Activated naive CD8-positive, alpha-beta T cell treated with anti-CD3 and anti-CD28 coated beads, Interleukin-2, amount 10 ng/mL, durations not matched to agents 7 days and 5 days (primary cell): ENCODE data around the gene CDC42EP4. TPM values are rescaled to one million over a fixed set of nuclear protein-coding genes. Genes with fewer than 3 reads are reported as not detected.
A peak's percentile ranks its signal among the peaks of the same experiment; 100 is the strongest.

Experiments
- ATAC-seq: fragments of 150-1000 bp; cut with Tn5 transposase; one replicate; pipeline ENCODE4 v1.10.0; 2021; ENCODE audit warnings: low read depth, moderate library complexity
- POLR2A ChIA-PET: fragments of 350-600 bp; sonication (Branson Sonifier 250); formaldehyde crosslinking; loops from one replicate; lab custom pipeline; 2021; ENCODE audit warnings: antibody characterized with exemption; lab: Charles Lee
- DNase-seq: peaks from one replicate; pipeline ENCODE4 v3.0.0; 2021
- H3K27ac Mint-ChIP-seq: one replicate; pipeline ENCODE4 v1.8.0; 2022; ENCODE audit warnings: mild to moderate bottlenecking, mixed read lengths
- H3K27me3 Mint-ChIP-seq: one replicate; pipeline ENCODE4 v1.8.0; 2022; ENCODE audit warnings: mild to moderate bottlenecking, moderate library complexity, mixed read lengths
- H3K36me3 Mint-ChIP-seq: one replicate; pipeline ENCODE4 v1.8.0; 2021; ENCODE audit warnings: mild to moderate bottlenecking, mixed read lengths
- H3K4me1 Mint-ChIP-seq: one replicate; pipeline ENCODE4 v1.8.0; 2021; ENCODE audit warnings: mixed read lengths
- H3K4me3 Mint-ChIP-seq: one replicate; pipeline ENCODE4 v1.8.0; 2022; ENCODE audit warnings: mild to moderate bottlenecking, moderate library complexity, mixed read lengths
- H3K9me3 Mint-ChIP-seq: one replicate; pipeline ENCODE4 v1.8.0; 2021; ENCODE audit warnings: mixed read lengths
- total RNA-seq, 2 experiments: library from RNA; stranded (reverse); gene quantifications; one replicate each; pipeline ENCODE4 v1.2.3, GENCODE V29; 2021

CDC42EP4 gene
- total RNA-seq, 2 experiments from 2014 or later = 1.5 to 2.7 TPM

- Mint-ChIP-seq H3K36me3 (no peaks in the 10 kb centered on the region), H3K4me3 (no peak overlapping the region), H3K4me1 (no peaks in the 10 kb centered on the region), H3K9me3 (no peaks in the 10 kb centered on the region), H3K27me3 (no peaks in the 10 kb centered on the region), H3K27ac (no peak overlapping the region)
- ATAC-seq (no peak), DNase-seq (no peak)
- POLR2A ChIA-PET = no interaction called here
These were observed 37.8 kb upstream of the CDC42EP4 start for GRCh38 chr17:73349647-73350046.

GRCh38 chr17:73349138-73349537, 37.3 kb upstream of the CDC42EP4 start:
- DNase-seq (no peak), ATAC-seq (no peak)
- Mint-ChIP-seq H3K27me3 (no peaks in the 10 kb centered on the region), H3K4me1 (no peaks in the 10 kb centered on the region), H3K36me3 (no peaks in the 10 kb centered on the region), H3K27ac (no peak overlapping the region), H3K9me3 (no peaks in the 10 kb centered on the region), H3K4me3 (no peak overlapping the region)
- POLR2A ChIA-PET = no interaction called here

GRCh38 chr17:73348829-73349095, 37.0 kb upstream of the CDC42EP4 start:
- no peaks in the 10 kb centered on the region for H3K9me3 Mint-ChIP-seq
- no peak overlapping the region for H3K27ac Mint-ChIP-seq
- POLR2A ChIA-PET = no interaction called here
- H3K4me1 Mint-ChIP-seq = no peaks in the 10 kb centered on the region
- no peak for DNase-seq
- H3K27me3 Mint-ChIP-seq = no peaks in the 10 kb centered on the region
- no peak for ATAC-seq
- H3K36me3 Mint-ChIP-seq = no peaks in the 10 kb centered on the region
- H3K4me3 Mint-ChIP-seq = no peak overlapping the region

GRCh38 chr17:73348018-73348828, 36.4 kb upstream of the CDC42EP4 start:
- H3K27me3 Mint-ChIP-seq = no peaks in the 10 kb centered on the region
- no peaks in the 10 kb centered on the region for H3K4me1 Mint-ChIP-seq
- ATAC-seq (no peak), DNase-seq (no peak)
- H3K4me3 Mint-ChIP-seq = no peak overlapping the region
- POLR2A ChIA-PET = no interaction called here
- no peak overlapping the region for H3K27ac Mint-ChIP-seq
- H3K36me3 Mint-ChIP-seq = no peaks in the 10 kb centered on the region
- H3K9me3 Mint-ChIP-seq = no peaks in the 10 kb centered on the region

- Mint-ChIP-seq H3K27me3 (no peaks in the 10 kb centered on the region), H3K9me3 (no peaks in the 10 kb centered on the region), H3K4me3 (no peak overlapping the region), H3K36me3 (no peaks in the 10 kb centered on the region), H3K27ac (no peak overlapping the region), H3K4me1 (no peaks in the 10 kb centered on the region)
- DNase-seq = no peak
- POLR2A ChIA-PET = no interaction called here
- ATAC-seq = no peak
These were observed 35.5 kb upstream of the CDC42EP4 start for GRCh38 chr17:73347351-73347750.

GRCh38 chr17:73346501-73347162, 34.8 kb upstream of the CDC42EP4 start:
- Mint-ChIP-seq H3K9me3 (no peaks in the 10 kb centered on the region), H3K27me3 (no peaks in the 10 kb centered on the region), H3K36me3 (no peaks in the 10 kb centered on the region), H3K27ac (no peak overlapping the region), H3K4me3 (no peak overlapping the region), H3K4me1 (no peaks in the 10 kb centered on the region)
- ATAC-seq = no peak
- no peak for DNase-seq
- POLR2A ChIA-PET = no interaction called here

- DNase-seq = no peak
- POLR2A ChIA-PET = interaction anchor here (0.6 kb wide), 1 partner anchor 13 kb away, joined by 4 read pairs; no protein-coding TSS in a partner anchor
- H3K9me3 Mint-ChIP-seq = no peaks in the 10 kb centered on the region
- no peak overlapping the region for H3K4me3 Mint-ChIP-seq
- no peaks in the 10 kb centered on the region for H3K36me3 Mint-ChIP-seq
- no peak overlapping the region for H3K27ac Mint-ChIP-seq
- H3K4me1 Mint-ChIP-seq = no peaks in the 10 kb centered on the region
- no peaks in the 10 kb centered on the region for H3K27me3 Mint-ChIP-seq
- peak; percentile 12 for ATAC-seq
These were observed 32.1 kb upstream of the CDC42EP4 start for GRCh38 chr17:73343739-73344454.

- ATAC-seq = no peak
- Mint-ChIP-seq H3K36me3 (no peaks in the 10 kb centered on the region), H3K27me3 (no peaks in the 10 kb centered on the region), H3K4me3 (no peak overlapping the region), H3K9me3 (no peaks in the 10 kb centered on the region), H3K27ac (no peak overlapping the region), H3K4me1 (no peaks in the 10 kb centered on the region)
- DNase-seq = no peak
- POLR2A ChIA-PET = no interaction called here
These were observed 31.4 kb upstream of the CDC42EP4 start for GRCh38 chr17:73343168-73343634.

GRCh38 chr17:73342541-73343167, 30.9 kb upstream of the CDC42EP4 start:
- no peak for ATAC-seq
- Mint-ChIP-seq H3K4me1 (no peaks in the 10 kb centered on the region), H3K36me3 (no peaks in the 10 kb centered on the region)

GRCh38 chr17:73342050-73342522, 30.3 kb upstream of the CDC42EP4 start:
- no peak for ATAC-seq
- no peaks in the 10 kb centered on the region for H3K4me1 Mint-ChIP-seq

More at GRCh38 chr17:73342541-73343167, 30.9 kb upstream of the CDC42EP4 start:
- Mint-ChIP-seq H3K27me3 (no peaks in the 10 kb centered on the region), H3K4me3 (no peak overlapping the region), H3K9me3 (no peaks in the 10 kb centered on the region), H3K27ac (no peak overlapping the region)
- POLR2A ChIA-PET = no interaction called here
- DNase-seq = no peak

GRCh38 chr17:73341350-73342049, 29.7 kb upstream of the CDC42EP4 start:
- Mint-ChIP-seq H3K27ac (no peak overlapping the region), H3K27me3 (no peaks in the 10 kb centered on the region), H3K9me3 (no peaks in the 10 kb centered on the region), H3K36me3 (no peaks in the 10 kb centered on the region), H3K4me1 (no peaks in the 10 kb centered on the region), H3K4me3 (no peak overlapping the region)
- DNase-seq (no peak), ATAC-seq (no peak)
- POLR2A ChIA-PET = interaction anchor here (0.5 kb wide), 1 partner anchor 148 kb away, joined by 4 read pairs; no protein-coding TSS in a partner anchor

More at GRCh38 chr17:73342050-73342522, 30.3 kb upstream of the CDC42EP4 start:
- Mint-ChIP-seq H3K9me3 (no peaks in the 10 kb centered on the region), H3K27ac (no peak overlapping the region), H3K27me3 (no peaks in the 10 kb centered on the region), H3K4me3 (no peak overlapping the region), H3K36me3 (no peaks in the 10 kb centered on the region)
- DNase-seq = no peak
- POLR2A ChIA-PET = no interaction called here

- H3K36me3 Mint-ChIP-seq = no peaks in the 10 kb centered on the region
- H3K27me3 Mint-ChIP-seq = no peaks in the 10 kb centered on the region
- no peaks in the 10 kb centered on the region for H3K4me1 Mint-ChIP-seq
- DNase-seq = no peak
- H3K4me3 Mint-ChIP-seq = no peak overlapping the region
- POLR2A ChIA-PET = interaction anchor here (0.7 kb wide), 1 partner anchor 51 kb away, joined by 4 read pairs; no protein-coding TSS in a partner anchor
- no peaks in the 10 kb centered on the region for H3K9me3 Mint-ChIP-seq
- ATAC-seq = no peak
- no peak overlapping the region for H3K27ac Mint-ChIP-seq
These were observed 28.3 kb upstream of the CDC42EP4 start for GRCh38 chr17:73340093-73340596.
